NCI-H187 treated with DMSO at 0.1 percent for 48 hours (cell line): ENCODE results near the gene MAPKAP1.

Experiments
- DNase-seq: peaks from one replicate; lab custom pipeline; 2025; lab: John Stamatoyannopoulos, UW

The MAPKAP1 gene

GRCh38 chr9:125511789-125512660 lies 195.0 kb downstream of the MAPKAP1 start:
- DNase-seq, result no peak

GRCh38 chr9:125510980-125511379 lies 196.0 kb downstream of the MAPKAP1 start:
- DNase-seq, result no peak

GRCh38 chr9:125509476-125509875 lies 197.5 kb downstream of the MAPKAP1 start:
- no peak for DNase-seq

- DNase-seq, result no peak
Observed at GRCh38 chr9:125508249-125508648, 198.8 kb downstream of the MAPKAP1 start.

GRCh38 chr9:125507226-125507625 lies 199.8 kb downstream of the MAPKAP1 start:
- no peak for DNase-seq

- DNase-seq, result no peak
Observed at GRCh38 chr9:125505988-125506438, 201.0 kb downstream of the MAPKAP1 start.

- no peak for DNase-seq
Observed at GRCh38 chr9:125504616-125505015, 202.4 kb downstream of the MAPKAP1 start.

- no peak for DNase-seq
Observed at GRCh38 chr9:125497906-125498305, 209.1 kb downstream of the MAPKAP1 start.

GRCh38 chr9:125497478-125497877 lies 209.5 kb downstream of the MAPKAP1 start:
- DNase-seq, result no peak

GRCh38 chr9:125496313-125496834 lies 210.6 kb downstream of the MAPKAP1 start:
- no peak for DNase-seq

GRCh38 chr9:125495172-125496119 lies 211.6 kb downstream of the MAPKAP1 start:
- no peak for DNase-seq

- DNase-seq, result no peak
Observed at GRCh38 chr9:125494653-125494915, 212.4 kb downstream of the MAPKAP1 start.

GRCh38 chr9:125493881-125494652 lies 212.9 kb downstream of the MAPKAP1 start:
- DNase-seq, result no peak

GRCh38 chr9:125493384-125493783 lies 213.6 kb downstream of the MAPKAP1 start:
- DNase-seq, result no peak

- no peak for DNase-seq
Observed at GRCh38 chr9:125492719-125493118, 214.3 kb downstream of the MAPKAP1 start.

GRCh38 chr9:125487842-125488241 lies 219.2 kb downstream of the MAPKAP1 start:
- DNase-seq, result no peak

GRCh38 chr9:125486576-125486975 lies 220.4 kb downstream of the MAPKAP1 start:
- DNase-seq, result no peak

- no peak for DNase-seq
Observed at GRCh38 chr9:125486152-125486508, 220.9 kb downstream of the MAPKAP1 start.

GRCh38 chr9:125485471-125486151 lies 221.4 kb downstream of the MAPKAP1 start:
- no peak for DNase-seq

- no peak for DNase-seq
Observed at GRCh38 chr9:125484350-125485282, 222.4 kb downstream of the MAPKAP1 start.
